Liver (tissue), 3 donors: ENCODE measurements around the gene SNX17.

Experiments
- EGR1 ChIP-seq, 2 donors: IDR thresholded peaks; 2 replicates each; pipeline ENCODE4 v1.6.1; 2016 to 2018; ENCODE audit warnings: antibody characterized with exemption in 2 of 2, low read depth in 2 of 2
- FOXA1 ChIP-seq: IDR thresholded peaks from 2 replicates; pipeline ENCODE4 v1.6.1; 2016; ENCODE audit warnings: antibody characterized with exemption
- GABPA ChIP-seq, 2 donors: IDR thresholded peaks in 1 of 2; conservative IDR thresholded peaks in 1 of 2; 2 replicates each; pipeline ENCODE4 v1.6.1; 2016; ENCODE audit warnings: antibody characterized with exemption in 2 of 2, mild to moderate bottlenecking in 1 of 2, moderate library complexity in 1 of 2
- JUND ChIP-seq, 2 donors: IDR thresholded peaks; 2 replicates each; pipeline ENCODE4 v1.6.1; 2016; ENCODE audit warnings: antibody characterized with exemption in 2 of 2
- RAD21 ChIP-seq, 2 donors: IDR thresholded peaks; 2 replicates each; pipeline ENCODE4 v1.6.1; 2016; ENCODE audit warnings: antibody characterized with exemption in 2 of 2, mild to moderate bottlenecking in 2 of 2
- TF ChIP-seq, protein P1 (sequence below): fragments of 150-350 bp; IDR thresholded peaks from 2 replicates; pipeline ENCODE4 v1.5.1; 2017; ENCODE audit warnings: improper control_type of control experiment, low read depth, low read length; ENCODE audit not compliant: missing input control
- TF ChIP-seq, protein P2 (sequence below): IDR thresholded peaks from 2 replicates; pipeline ENCODE4 v1.6.1; 2016; ENCODE audit warnings: antibody characterized with exemption
- TF ChIP-seq, protein P3 (sequence below): IDR thresholded peaks from 2 replicates; pipeline ENCODE4 v1.6.1; 2016; ENCODE audit warnings: antibody characterized with exemption
- donor health status: healthy.
- donor health status: healthy.

DNA sequence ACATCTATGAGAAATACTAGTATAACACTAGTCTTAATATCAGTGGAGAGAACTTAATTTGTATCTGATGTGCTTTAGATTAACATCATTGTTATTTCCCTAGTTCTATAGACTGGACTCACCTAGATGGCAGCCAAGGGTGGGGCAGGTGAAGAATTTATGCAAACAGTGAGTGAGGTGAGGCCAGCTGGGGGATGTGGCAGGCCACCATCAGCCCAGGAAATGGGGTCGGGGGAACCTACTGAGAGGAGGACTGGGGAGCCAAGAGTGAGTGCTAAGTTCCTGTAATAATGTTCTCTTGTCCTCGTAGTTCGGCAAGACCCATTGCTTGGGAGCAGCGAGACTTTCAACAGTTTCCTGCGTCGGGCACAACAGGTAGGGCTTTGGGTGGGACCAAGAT lies 2.5 kb downstream of the SNX17 start:
- TF ChIP-seq, protein P1, sequence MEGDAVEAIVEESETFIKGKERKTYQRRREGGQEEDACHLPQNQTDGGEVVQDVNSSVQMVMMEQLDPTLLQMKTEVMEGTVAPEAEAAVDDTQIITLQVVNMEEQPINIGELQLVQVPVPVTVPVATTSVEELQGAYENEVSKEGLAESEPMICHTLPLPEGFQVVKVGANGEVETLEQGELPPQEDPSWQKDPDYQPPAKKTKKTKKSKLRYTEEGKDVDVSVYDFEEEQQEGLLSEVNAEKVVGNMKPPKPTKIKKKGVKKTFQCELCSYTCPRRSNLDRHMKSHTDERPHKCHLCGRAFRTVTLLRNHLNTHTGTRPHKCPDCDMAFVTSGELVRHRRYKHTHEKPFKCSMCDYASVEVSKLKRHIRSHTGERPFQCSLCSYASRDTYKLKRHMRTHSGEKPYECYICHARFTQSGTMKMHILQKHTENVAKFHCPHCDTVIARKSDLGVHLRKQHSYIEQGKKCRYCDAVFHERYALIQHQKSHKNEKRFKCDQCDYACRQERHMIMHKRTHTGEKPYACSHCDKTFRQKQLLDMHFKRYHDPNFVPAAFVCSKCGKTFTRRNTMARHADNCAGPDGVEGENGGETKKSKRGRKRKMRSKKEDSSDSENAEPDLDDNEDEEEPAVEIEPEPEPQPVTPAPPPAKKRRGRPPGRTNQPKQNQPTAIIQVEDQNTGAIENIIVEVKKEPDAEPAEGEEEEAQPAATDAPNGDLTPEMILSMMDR: no peak
- TF ChIP-seq, protein P2, sequence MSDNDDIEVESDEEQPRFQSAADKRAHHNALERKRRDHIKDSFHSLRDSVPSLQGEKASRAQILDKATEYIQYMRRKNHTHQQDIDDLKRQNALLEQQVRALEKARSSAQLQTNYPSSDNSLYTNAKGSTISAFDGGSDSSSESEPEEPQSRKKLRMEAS: no peak
- no peak for TF ChIP-seq FOXA1
- no peak for TF ChIP-seq JUND (IDR thresholded peaks at IDR 0.05)
- TF ChIP-seq, protein P3, sequence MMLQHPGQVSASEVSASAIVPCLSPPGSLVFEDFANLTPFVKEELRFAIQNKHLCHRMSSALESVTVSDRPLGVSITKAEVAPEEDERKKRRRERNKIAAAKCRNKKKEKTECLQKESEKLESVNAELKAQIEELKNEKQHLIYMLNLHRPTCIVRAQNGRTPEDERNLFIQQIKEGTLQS: no peak
- no peak for TF ChIP-seq RAD21 (IDR thresholded peaks at IDR 0.05)
- no peak for TF ChIP-seq EGR1 (IDR thresholded peaks at IDR 0.05; ENCODE audit: low read depth in 2 of 2)
- no peak for TF ChIP-seq GABPA (IDR thresholded peaks at IDR 0.05 in 1 of 2, conservative IDR thresholded peaks at IDR 0.05 in 1 of 2)
